Peyer's patch (tissue), 4 donors: ENCODE data around the gene KIFC1. TPM values are rescaled to one million over a fixed set of nuclear protein-coding genes. Genes with fewer than 3 reads are reported as not detected.

Experiments used
- DNase-seq, 3 donors: peaks; one replicate each; pipeline ENCODE4 v3.0.0-alpha.2; 2017 to 2019
- H3K27ac ChIP-seq, 4 donors: fragments of 200-600 bp; sonication (generic); one replicate each; pipeline ENCODE4 v1.5.1; 2016 to 2019
- H3K27me3 ChIP-seq, 2 donors: fragments of 200-600 bp; sonication (generic); one replicate each; pipeline ENCODE4 v1.5.1; 2019
- H3K36me3 ChIP-seq, 3 donors: fragments of 200-600 bp; sonication (generic); one replicate each; pipeline ENCODE4 v1.5.1; 2016 to 2019
- H3K4me1 ChIP-seq, 4 donors: fragments of 200-600 bp; sonication (generic); one replicate each; pipeline ENCODE4 v1.5.1; 2016 to 2019
- H3K4me3 ChIP-seq, 4 donors: fragments of 200-600 bp; sonication (generic); 1 replicate in 3 of 4; 2 replicates in 1 of 4; pipeline ENCODE4 v1.5.1; 2016 to 2019; ENCODE audit warnings: mild to moderate bottlenecking in 1 of 4
- H3K9me3 ChIP-seq, 4 donors: fragments of 200-600 bp; sonication (generic); one replicate each; pipeline ENCODE4 v1.5.1; 2016 to 2019; ENCODE audit warnings: mild to moderate bottlenecking in 1 of 4
- POLR2A ChIP-seq, 2 donors: fragments of 450-650 bp; IDR thresholded peaks; one replicate each; pipeline ENCODE4 v1.5.1; 2017; ENCODE audit warnings: antibody characterized with exemption in 2 of 2, mild to moderate bottlenecking in 2 of 2, moderate library complexity in 2 of 2
- total RNA-seq, 4 donors: library from RNA; depleted of rRNA; stranded (reverse); fragments of >200 nt; gene quantifications; one replicate each; pipeline ENCODE4 v1.1.0, GENCODE V29; 2016
- TF ChIP-seq, protein P1 (sequence below), 6 experiments: fragments of 450-650 bp in 4 of 6; fragments of 200-600 bp in 2 of 6; sonication (generic) in 1 of 6; IDR thresholded peaks; one replicate each; pipeline ENCODE4 v1.5.1; 2017 to 2019; ENCODE audit warnings: antibody characterized with exemption in 6 of 6, mild to moderate bottlenecking in 3 of 6, moderate library complexity in 1 of 6

The KIFC1 gene
- total RNA-seq, 4 donors from 2014 or later: 10.9 to 28.1 (median 18.3) TPM

DNA sequence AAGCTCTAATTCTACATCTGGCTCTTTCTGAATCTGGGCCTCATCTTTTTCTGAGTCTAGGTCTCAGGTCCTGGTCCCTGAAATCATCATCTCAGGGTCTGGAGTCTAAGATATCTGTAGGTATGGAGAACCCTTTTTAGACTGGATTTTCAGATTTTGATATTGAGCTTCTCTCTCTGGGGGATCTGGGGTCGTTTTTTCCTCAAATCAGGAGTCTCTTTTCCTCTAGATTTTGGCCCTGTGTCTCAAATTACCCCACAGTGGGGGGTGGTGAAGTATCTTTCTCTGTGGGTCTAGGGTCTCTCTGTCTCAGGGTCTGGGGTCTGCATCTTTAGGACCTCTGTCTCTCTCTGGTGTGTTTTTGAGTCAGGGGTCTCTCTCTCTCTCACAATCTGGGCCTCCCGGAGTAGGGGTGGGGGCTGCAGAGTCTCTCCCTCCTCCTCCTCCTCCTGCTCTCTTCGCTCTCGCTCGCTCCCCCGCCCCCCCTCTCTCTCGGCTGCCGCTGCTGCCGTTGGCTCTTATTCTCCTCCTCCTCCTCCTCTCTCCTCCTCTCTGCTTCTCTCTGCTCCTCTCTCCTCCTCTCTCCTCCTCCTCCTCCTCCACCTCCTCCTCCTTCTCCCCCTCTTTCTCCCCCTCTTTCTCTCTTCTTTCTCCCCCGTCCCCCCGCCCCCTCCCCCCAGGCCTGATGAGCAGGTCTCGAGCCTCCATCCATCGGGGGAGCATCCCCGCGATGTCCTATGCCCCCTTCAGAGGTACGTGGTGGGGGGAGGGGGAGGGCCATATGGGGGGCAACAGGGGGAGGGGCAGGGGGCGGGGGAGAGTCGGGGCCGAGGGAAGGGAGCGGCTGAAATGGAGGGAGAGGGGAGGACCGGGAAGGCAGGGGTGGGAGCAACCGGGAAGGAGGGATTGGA is 28.2 kb downstream of the KIFC1 start, which contains the start of gene SYNGAP1:
Gene SYNGAP1 (plus strand): TSS at position 486 of the 911 bp plus-strand sequence. CDS start 200 bp downstream, at position 686.
- H3K4me1 ChIP-seq: peaks cover 0 to 38% (median 10%) of the 10 kb centered on the region in 4 donors
- H3K9me3 ChIP-seq: no peaks in the 10 kb centered on the region
- DNase-seq: no peak
- peaks cover 0 to 12% (median 0%) of the 10 kb centered on the region in 3 donors for H3K36me3 ChIP-seq
- H3K27ac ChIP-seq: peak within 1 kb of the TSS; percentile 89 to 95 (median 90)
- H3K4me3 ChIP-seq: peak within 1 kb of the TSS in 3 of 4 donors; percentile 12 to 42 (median 41)
- TF ChIP-seq, protein P1, sequence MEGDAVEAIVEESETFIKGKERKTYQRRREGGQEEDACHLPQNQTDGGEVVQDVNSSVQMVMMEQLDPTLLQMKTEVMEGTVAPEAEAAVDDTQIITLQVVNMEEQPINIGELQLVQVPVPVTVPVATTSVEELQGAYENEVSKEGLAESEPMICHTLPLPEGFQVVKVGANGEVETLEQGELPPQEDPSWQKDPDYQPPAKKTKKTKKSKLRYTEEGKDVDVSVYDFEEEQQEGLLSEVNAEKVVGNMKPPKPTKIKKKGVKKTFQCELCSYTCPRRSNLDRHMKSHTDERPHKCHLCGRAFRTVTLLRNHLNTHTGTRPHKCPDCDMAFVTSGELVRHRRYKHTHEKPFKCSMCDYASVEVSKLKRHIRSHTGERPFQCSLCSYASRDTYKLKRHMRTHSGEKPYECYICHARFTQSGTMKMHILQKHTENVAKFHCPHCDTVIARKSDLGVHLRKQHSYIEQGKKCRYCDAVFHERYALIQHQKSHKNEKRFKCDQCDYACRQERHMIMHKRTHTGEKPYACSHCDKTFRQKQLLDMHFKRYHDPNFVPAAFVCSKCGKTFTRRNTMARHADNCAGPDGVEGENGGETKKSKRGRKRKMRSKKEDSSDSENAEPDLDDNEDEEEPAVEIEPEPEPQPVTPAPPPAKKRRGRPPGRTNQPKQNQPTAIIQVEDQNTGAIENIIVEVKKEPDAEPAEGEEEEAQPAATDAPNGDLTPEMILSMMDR (IDR thresholded peaks at IDR 0.05): no peak
- no peak for TF ChIP-seq POLR2A (IDR thresholded peaks at IDR 0.05)
- H3K27me3 ChIP-seq: no peaks in the 10 kb centered on the region

- no peak for DNase-seq
- H3K4me3 ChIP-seq: peak overlapping the region in 3 of 4 donors; percentile 12 to 42 (median 41)
- no peak for TF ChIP-seq POLR2A (IDR thresholded peaks at IDR 0.05)
- TF ChIP-seq, protein P1 (IDR thresholded peaks at IDR 0.05): no peak
- peaks cover 0 to 4% (median 0%) of the 10 kb centered on the region in 3 donors for H3K36me3 ChIP-seq
- no peaks in the 10 kb centered on the region for H3K9me3 ChIP-seq
- H3K27me3 ChIP-seq: no peaks in the 10 kb centered on the region
- H3K27ac ChIP-seq: peak overlapping the region; percentile 19 to 95 (median 71)
- peaks cover 0 to 41% (median 15%) of the 10 kb centered on the region in 4 donors for H3K4me1 ChIP-seq
Measured at GRCh38 chr6:33420491-33421343, 29.1 kb downstream of the KIFC1 start.

DNA sequence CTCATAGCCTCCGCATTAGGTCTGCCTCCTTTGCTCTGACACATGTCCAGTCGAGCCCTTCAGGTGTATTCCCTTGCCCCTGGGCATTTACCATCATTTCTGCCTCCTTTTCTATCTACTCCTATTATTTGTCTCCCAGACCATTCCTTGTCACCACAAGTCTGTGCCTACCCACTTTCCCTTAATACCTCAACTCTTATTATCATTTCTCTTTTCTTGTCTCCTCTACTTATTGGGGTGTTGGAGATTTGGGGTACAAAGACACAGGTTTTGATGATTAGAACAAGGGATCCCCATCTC is 29.7 kb downstream of the KIFC1 start:
- H3K27me3 ChIP-seq: no peaks in the 10 kb centered on the region
- no peak overlapping the region for H3K4me3 ChIP-seq
- H3K4me1 ChIP-seq: peaks cover 0 to 40% (median 12%) of the 10 kb centered on the region in 4 donors
- no peaks in the 10 kb centered on the region for H3K36me3 ChIP-seq
- H3K9me3 ChIP-seq: no peaks in the 10 kb centered on the region
- no peak for DNase-seq
- no peak overlapping the region for H3K27ac ChIP-seq
- TF ChIP-seq POLR2A (IDR thresholded peaks at IDR 0.05): no peak
- TF ChIP-seq, protein P1 (IDR thresholded peaks at IDR 0.05): no peak

DNA sequence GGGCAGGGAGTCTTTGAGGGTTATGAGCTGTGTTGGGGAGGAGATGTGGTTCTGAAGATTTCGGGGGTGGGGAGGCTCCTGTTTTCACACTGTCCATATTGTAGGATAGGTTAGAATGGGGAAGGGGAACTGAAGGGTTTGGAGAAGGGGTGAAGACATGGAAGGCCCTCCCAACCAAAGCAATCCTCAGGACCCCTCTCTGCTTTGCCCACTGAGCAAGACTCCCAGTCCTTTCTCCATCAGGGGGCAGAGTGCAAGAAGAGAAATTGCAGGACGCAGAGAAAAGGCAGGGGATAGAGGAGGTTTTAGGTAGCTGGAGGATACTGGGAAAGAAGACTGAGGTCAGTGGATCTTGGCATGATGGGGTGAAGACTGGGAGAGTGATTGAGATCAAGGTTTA is 32.2 kb downstream of the KIFC1 start:
- Histone ChIP-seq H3K4me1 (peaks cover 0 to 43% (median 23%) of the 10 kb centered on the region in 4 donors), H3K9me3 (no peaks in the 10 kb centered on the region), H3K4me3 (no peak overlapping the region), H3K36me3 (no peaks in the 10 kb centered on the region), H3K27me3 (no peaks in the 10 kb centered on the region), H3K27ac (no peak overlapping the region)
- TF ChIP-seq, protein P1 (IDR thresholded peaks at IDR 0.05): no peak
- no peak for DNase-seq

DNA sequence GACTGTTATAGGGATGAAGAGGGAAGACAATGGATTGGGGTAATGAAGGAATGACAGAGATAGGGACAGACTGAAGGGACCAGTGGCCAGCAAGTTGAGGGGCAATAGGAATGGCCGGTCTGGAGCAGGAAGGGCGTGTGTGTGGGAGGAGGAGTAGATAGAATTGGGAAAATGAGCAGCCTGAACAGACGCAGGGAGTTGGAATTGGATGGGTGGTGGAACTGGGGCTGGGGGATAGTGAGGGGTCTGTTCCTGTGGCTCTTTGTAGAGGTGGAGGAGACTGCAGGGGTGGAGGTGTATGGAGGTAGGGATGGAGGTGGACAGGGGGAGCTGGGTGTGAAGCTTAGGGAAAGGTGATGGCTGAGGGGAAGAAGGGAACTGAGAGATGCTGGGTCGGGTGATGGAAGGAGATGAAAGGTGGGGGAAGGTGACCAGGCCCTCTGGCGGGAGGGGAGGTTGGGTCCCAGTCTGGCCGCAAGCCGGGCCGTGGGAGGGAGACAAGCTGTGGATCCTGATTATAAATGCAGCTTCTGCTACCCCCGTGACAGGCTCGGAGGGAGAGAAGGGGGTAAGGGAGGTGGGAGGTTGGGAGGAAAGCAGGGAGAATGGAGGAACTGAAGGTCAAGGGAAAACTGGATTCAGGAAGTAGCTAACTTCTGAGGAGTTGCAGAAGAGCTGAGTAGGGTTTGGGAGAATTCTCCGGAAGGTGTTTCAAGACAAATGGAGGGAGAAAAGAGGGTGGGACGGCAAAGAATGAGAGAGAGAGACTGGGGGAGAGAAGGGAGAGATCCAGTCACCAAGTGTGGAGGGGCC is 33.4 kb downstream of the KIFC1 start:
- H3K9me3 ChIP-seq: no peaks in the 10 kb centered on the region
- no peak for DNase-seq
- H3K4me3 ChIP-seq: peak overlapping the region; percentile 44 to 69 (median 64)
- no peaks in the 10 kb centered on the region for H3K27me3 ChIP-seq
- H3K4me1 ChIP-seq: peaks cover 0 to 43% (median 23%) of the 10 kb centered on the region in 4 donors
- H3K27ac ChIP-seq: peak overlapping the region; percentile 72 to 91 (median 86)
- peak in 1 of 2 donors; percentile 4 for TF ChIP-seq POLR2A (IDR thresholded peaks at IDR 0.05)
- TF ChIP-seq, protein P1 (IDR thresholded peaks at IDR 0.05): no peak
- H3K36me3 ChIP-seq: no peaks in the 10 kb centered on the region
